Gastrocnemius medialis (tissue), 4 donors: ENCODE measurements around the gene RYR2. TPM values are rescaled to one million over a fixed set of nuclear protein-coding genes. Genes with fewer than 3 reads are reported as not detected.
"Not testable (repeated sequence)": the region's sequence is repeated elsewhere in the genome, so short reads cannot be mapped to it uniquely, and the experiment has no call there.

Experiments
- ATAC-seq, 2 donors: fragments of 150-250 bp; one replicate each; pipeline ENCODE4 v1.9.1; 2016
- DNase-seq, 2 donors: peaks; one replicate each; pipeline ENCODE4 v3.0.0-alpha.2; 2019
- H3K27ac ChIP-seq, 4 donors: fragments of 200-600 bp; sonication (generic); 1 replicate in 1 of 4; 2 replicates in 3 of 4; pipeline ENCODE4 v1.5.1; 2016 to 2018; ENCODE audit warnings: mild to moderate bottlenecking in 2 of 4, moderate library complexity in 1 of 4
- H3K27me3 ChIP-seq, 3 donors: fragments of 200-600 bp; sonication (generic) in 2 of 3; 1 replicate in 1 of 3; 2 replicates in 2 of 3; pipeline versions ENCODE4 v1.5.1 to v1.6.0; 2016 to 2019; ENCODE audit warnings: mild to moderate bottlenecking in 1 of 3, moderate library complexity in 1 of 3
- H3K36me3 ChIP-seq, 2 donors: fragments of 200-600 bp; sonication (generic) in 1 of 2; one replicate each; pipeline ENCODE4 v1.5.1; 2017 to 2018
- H3K4me1 ChIP-seq, 2 donors: fragments of 200-600 bp; sonication (generic) in 1 of 2; one replicate each; pipeline ENCODE4 v1.5.1; 2016 to 2017; ENCODE audit warnings: mild to moderate bottlenecking in 2 of 2
- H3K4me3 ChIP-seq, 4 donors: fragments of 200-600 bp; sonication (generic) in 3 of 4; 1 replicate in 1 of 4; 2 replicates in 3 of 4; pipeline ENCODE4 v1.5.1; 2016 to 2019; ENCODE audit warnings: mild to moderate bottlenecking in 2 of 4
- H3K9me3 ChIP-seq, 3 donors: fragments of 200-600 bp; sonication (generic) in 2 of 3; 1 replicate in 1 of 3; 2 replicates in 2 of 3; pipeline ENCODE4 v1.5.1; 2016 to 2019
- POLR2A ChIP-seq, 2 donors: fragments of 450-650 bp; IDR thresholded peaks; one replicate each; pipeline ENCODE4 v1.6.1; 2017; ENCODE audit warnings: antibody characterized with exemption in 2 of 2, mild to moderate bottlenecking in 2 of 2, moderate library complexity in 2 of 2
- in situ Hi-C, 4 donors: fragments of 200-750 bp; cut with MboI; loops; one replicate each; pipeline versions ENCODE4 v1.15.0 to v1.8.0; 2017; ENCODE audit warnings: low sequenced_read_pairs in 4 of 4
- intact Hi-C: fragments of 100-400 bp; cut with DNase I; formaldehyde crosslinking; loops from one replicate; pipeline ENCODE4 v1.15.1; 2023; ENCODE audit warnings: low total_unique reads
- total RNA-seq, 4 donors: library from RNA; depleted of rRNA; stranded (reverse); fragments of >200 nt; gene quantifications; one replicate each; pipeline versions ENCODE4 v1.1.0 to v1.2.3, GENCODE V29; 2016
- TF ChIP-seq, protein P1 (sequence below), 5 experiments: fragments of 450-650 bp in 3 of 5; fragments of 200-600 bp in 2 of 5; sonication (generic) in 2 of 5; IDR thresholded peaks in 4 of 5; conservative IDR thresholded peaks in 1 of 5; 1 replicate in 4 of 5; 2 replicates in 1 of 5; pipeline ENCODE4 v1.5.1; 2016 to 2019; ENCODE audit warnings: antibody characterized with exemption in 5 of 5, mild to moderate bottlenecking in 3 of 5, moderate library complexity in 3 of 5

The RYR2 gene
- total RNA-seq, 4 donors from 2014 or later, result 0.04 to 0.16 (median 0.07) TPM

DNA sequence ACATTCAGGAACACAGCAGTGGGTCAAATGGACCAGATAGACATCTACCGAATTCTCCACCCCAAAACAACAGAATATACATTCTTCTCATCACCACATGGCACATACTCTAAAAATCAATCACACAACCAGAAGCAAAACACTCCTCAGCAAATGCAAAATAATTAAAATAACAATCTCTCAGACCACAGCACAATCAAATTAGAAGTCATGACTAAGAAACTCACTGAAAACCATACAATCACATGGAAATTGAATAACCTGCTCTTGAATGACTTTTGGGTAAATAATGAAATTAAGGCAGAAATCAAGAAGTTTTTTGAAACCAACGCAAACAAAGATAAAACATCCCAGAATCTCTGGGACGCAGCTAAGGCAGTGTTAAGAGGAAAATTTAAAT is 799.5 kb downstream of the RYR2 start:
- Histone ChIP-seq H3K4me3 (no peak overlapping the region), H3K36me3 (no peaks in the 10 kb centered on the region), H3K4me1 (no peaks in the 10 kb centered on the region), H3K27me3 (no peaks in the 10 kb centered on the region), H3K9me3 (no peaks in the 10 kb centered on the region), H3K27ac (no peak overlapping the region)
- intact Hi-C loops, result no loop called here
- DNase-seq (no peak), ATAC-seq (no peak)
- TF ChIP-seq, protein P1, sequence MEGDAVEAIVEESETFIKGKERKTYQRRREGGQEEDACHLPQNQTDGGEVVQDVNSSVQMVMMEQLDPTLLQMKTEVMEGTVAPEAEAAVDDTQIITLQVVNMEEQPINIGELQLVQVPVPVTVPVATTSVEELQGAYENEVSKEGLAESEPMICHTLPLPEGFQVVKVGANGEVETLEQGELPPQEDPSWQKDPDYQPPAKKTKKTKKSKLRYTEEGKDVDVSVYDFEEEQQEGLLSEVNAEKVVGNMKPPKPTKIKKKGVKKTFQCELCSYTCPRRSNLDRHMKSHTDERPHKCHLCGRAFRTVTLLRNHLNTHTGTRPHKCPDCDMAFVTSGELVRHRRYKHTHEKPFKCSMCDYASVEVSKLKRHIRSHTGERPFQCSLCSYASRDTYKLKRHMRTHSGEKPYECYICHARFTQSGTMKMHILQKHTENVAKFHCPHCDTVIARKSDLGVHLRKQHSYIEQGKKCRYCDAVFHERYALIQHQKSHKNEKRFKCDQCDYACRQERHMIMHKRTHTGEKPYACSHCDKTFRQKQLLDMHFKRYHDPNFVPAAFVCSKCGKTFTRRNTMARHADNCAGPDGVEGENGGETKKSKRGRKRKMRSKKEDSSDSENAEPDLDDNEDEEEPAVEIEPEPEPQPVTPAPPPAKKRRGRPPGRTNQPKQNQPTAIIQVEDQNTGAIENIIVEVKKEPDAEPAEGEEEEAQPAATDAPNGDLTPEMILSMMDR (IDR thresholded peaks at IDR 0.05 in 4 of 5, conservative IDR thresholded peaks at IDR 0.05 in 1 of 5), result no peak
- TF ChIP-seq POLR2A (IDR thresholded peaks at IDR 0.05), result no peak
- in situ Hi-C loops, result no loop called here

DNA sequence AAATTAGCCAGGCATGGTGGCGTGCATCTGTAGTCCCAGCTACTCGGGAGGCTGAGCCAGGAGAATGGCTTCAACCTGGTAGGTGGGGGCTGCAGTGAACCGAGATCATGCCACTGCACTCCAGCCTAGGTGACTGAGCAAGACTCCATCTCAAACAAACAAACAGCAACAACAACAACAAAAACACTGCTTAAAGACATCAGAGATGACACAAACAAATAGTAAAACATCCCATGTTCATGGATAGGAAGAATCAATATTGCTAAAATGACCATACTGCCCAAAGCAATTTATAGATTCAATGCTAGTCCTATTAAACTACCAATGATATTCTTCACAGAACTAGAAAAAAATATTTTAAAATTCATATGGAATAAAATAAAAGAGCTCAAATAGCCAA is 801.5 kb downstream of the RYR2 start:
- H3K9me3 ChIP-seq, result not testable (repeated sequence)

DNA sequence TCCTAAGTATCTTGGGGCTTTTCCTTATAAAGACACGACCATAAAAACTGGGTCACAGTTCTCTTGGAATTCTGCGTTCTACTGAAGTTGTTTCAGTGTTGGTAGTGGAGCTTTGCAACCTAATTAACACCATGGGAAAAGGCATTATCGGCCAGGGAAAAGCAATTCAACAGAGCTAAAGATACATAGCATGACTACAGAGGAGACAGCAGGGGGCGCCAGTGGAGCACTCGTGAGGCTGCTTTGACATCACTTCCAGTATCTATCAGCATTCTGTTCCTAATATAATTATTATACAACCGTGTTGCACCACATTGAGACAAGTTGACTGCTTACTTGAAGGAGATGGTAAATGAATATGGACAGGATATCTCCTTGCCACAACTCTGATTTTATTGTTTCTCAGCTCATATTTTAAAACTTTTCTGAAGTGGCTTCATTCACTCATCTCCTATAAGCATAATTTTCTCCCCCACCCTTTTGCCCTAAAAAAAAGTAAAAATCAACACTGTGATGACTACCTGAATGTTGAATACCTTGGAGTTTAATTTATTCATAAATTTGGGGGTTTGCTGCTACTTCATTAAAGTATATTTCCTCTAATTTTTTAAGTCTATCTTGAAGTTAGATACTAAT is 809.3 kb downstream of the RYR2 start:
- DNase-seq, result no peak
- in situ Hi-C loops, result no loop called here
- no peak for TF ChIP-seq POLR2A (IDR thresholded peaks at IDR 0.05)
- TF ChIP-seq, protein P1 (IDR thresholded peaks at IDR 0.05 in 4 of 5, conservative IDR thresholded peaks at IDR 0.05 in 1 of 5), result no peak

More for the DNA sequence above, 801.5 kb downstream of the RYR2 start:
- ATAC-seq, in situ Hi-C loops, H3K4me3 ChIP-seq, intact Hi-C loops, H3K27ac ChIP-seq, H3K27me3 ChIP-seq, H3K36me3 ChIP-seq, DNase-seq, H3K4me1 ChIP-seq: not testable (repeated sequence)

DNA sequence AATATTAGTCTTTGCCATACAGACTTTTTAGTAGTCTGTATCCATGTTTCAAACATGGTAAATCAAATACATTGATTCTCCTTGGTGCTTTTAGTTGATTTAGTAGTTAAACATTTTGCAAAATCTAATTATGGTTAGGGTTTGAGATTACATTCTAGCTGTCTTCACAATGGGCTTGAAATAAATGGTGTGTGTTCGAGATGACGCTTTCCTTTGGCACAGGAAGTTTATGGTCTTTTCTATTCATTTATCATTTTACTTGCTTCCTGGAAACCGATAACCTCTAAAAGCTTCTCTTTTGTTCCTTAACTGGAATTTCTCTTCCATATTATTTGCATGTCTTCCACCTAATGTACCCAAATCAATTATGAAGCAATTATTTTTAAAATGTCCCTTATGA is 810.4 kb downstream of the RYR2 start:
- no peak overlapping the region for H3K4me3 ChIP-seq
- TF ChIP-seq, protein P1 (IDR thresholded peaks at IDR 0.05 in 4 of 5, conservative IDR thresholded peaks at IDR 0.05 in 1 of 5), result no peak
- no peak for TF ChIP-seq POLR2A (IDR thresholded peaks at IDR 0.05)
- intact Hi-C loops, result no loop called here
- no peaks in the 10 kb centered on the region for H3K27me3 ChIP-seq
- H3K9me3 ChIP-seq, result no peaks in the 10 kb centered on the region
- H3K36me3 ChIP-seq, result no peaks in the 10 kb centered on the region
- ATAC-seq, result no peak
- H3K27ac ChIP-seq, result no peak overlapping the region
- DNase-seq, result no peak
- in situ Hi-C loops, result no loop called here
- H3K4me1 ChIP-seq, result no peaks in the 10 kb centered on the region

More for the DNA sequence above, 809.3 kb downstream of the RYR2 start:
- intact Hi-C loops, result no loop called here
- H3K4me1 ChIP-seq, result no peaks in the 10 kb centered on the region
- H3K9me3 ChIP-seq, result no peaks in the 10 kb centered on the region
- no peak overlapping the region for H3K4me3 ChIP-seq
- H3K27me3 ChIP-seq, result no peaks in the 10 kb centered on the region
- H3K36me3 ChIP-seq, result no peaks in the 10 kb centered on the region
- H3K27ac ChIP-seq, result no peak overlapping the region
- ATAC-seq, result no peak

DNA sequence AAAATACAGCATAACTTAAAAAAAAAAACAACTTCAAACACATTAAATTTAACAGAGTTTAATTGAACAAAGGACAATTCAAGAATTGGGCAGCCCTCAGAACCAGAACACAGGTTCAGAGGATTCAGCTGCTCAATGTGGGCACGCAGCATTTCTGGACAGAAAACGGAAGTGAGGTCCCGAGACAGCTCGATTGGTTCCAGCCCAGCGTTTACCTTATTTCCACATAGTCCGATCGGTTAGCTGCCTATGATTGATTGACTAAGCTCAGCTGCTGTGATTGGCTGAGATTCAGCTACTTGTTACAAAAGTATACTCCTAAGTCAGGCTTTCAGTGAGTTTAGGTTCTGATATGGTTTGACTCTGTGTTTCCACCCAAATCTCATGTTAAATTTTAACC is 815.5 kb downstream of the RYR2 start:
- Histone ChIP-seq H3K27ac (no peak overlapping the region), H3K4me3 (no peak overlapping the region), H3K27me3 (no peaks in the 10 kb centered on the region), H3K4me1 (no peaks in the 10 kb centered on the region), H3K9me3 (no peaks in the 10 kb centered on the region), H3K36me3 (no peaks in the 10 kb centered on the region)
- in situ Hi-C loops (no loop called here), intact Hi-C loops (no loop called here)
- no peak for DNase-seq
- no peak for ATAC-seq
- no peak for TF ChIP-seq POLR2A (IDR thresholded peaks at IDR 0.05)
- TF ChIP-seq, protein P1 (IDR thresholded peaks at IDR 0.05 in 4 of 5, conservative IDR thresholded peaks at IDR 0.05 in 1 of 5), result no peak
